Panc1 (cell line): Measurements from ENCODE around the gene NCAPG2. TPM values are rescaled to one million over a fixed set of nuclear protein-coding genes. Genes with fewer than 3 reads are reported as not detected.

Experiments used
- ATAC-seq: fragments of 200-7000 bp; cut with Tn5 transposase; 2 replicates; pipeline ENCODE4 v1.9.1; 2020; ENCODE audit warnings: mild to moderate bottlenecking, moderate library complexity
- BruUV-seq: library from RNA; stranded (reverse); fragments of 400-500 nt; replicated peaks from 2 replicates; lab custom pipeline; 2021; lab: Mats Ljungman, UMichigan
- CTCF ChIA-PET: fragments of 300-600 bp; sonication (Branson Sonifier 250); formaldehyde crosslinking; loops from one replicate; lab custom pipeline; 2022; ENCODE audit warnings: antibody characterized with exemption; lab: Charles Lee
- POLR2A ChIA-PET: fragments of 300-600 bp; sonication (Branson Sonifier 250); formaldehyde crosslinking; loops from one replicate; lab custom pipeline; 2022; ENCODE audit warnings: antibody characterized with exemption; lab: Charles Lee
- DNase-seq: peaks from one replicate; pipeline ENCODE4 v3.0.0-alpha.2; 2010; ENCODE audit warnings: low read depth, low spot score
- H3K27ac ChIP-seq: 2 replicates; pipeline ENCODE4 v1.5.1; 2011; ENCODE audit warnings: mild to moderate bottlenecking, low read length, inconsistent platforms
- H3K27me3 ChIP-seq: fragments of 200-500 bp; sonication (Bioruptor generic); 2 replicates; pipeline ENCODE4 v1.6.0; 2014; ENCODE audit warnings: low read length, inconsistent platforms; ENCODE audit not compliant: control insufficient read depth, insufficient read depth
- H3K36me3 ChIP-seq: fragments of 200-500 bp; sonication (Bioruptor generic); 2 replicates; pipeline ENCODE4 v1.5.1; 2014; ENCODE audit warnings: inconsistent platforms, mild to moderate bottlenecking, low read length, moderate library complexity; ENCODE audit not compliant: control insufficient read depth, insufficient read depth
- H3K4me1 ChIP-seq: 2 replicates; pipeline ENCODE4 v1.5.1; 2011; ENCODE audit warnings: inconsistent platforms, mild to moderate bottlenecking, low read length, moderate library complexity; ENCODE audit not compliant: control insufficient read depth, insufficient read depth
- H3K4me3 ChIP-seq, 2 experiments: 2 replicates each; pipeline ENCODE4 v1.5.1; 2011 to 2012; ENCODE audit warnings: low read depth in 2 of 2, low read length in 2 of 2, mild to moderate bottlenecking in 2 of 2, inconsistent platforms in 1 of 2, moderate library complexity in 1 of 2
- H3K9me3 ChIP-seq: fragments of 200-500 bp; sonication (Bioruptor generic); 2 replicates; pipeline ENCODE4 v1.5.1; 2014; ENCODE audit warnings: low read depth, mild to moderate bottlenecking, inconsistent platforms, low read length, moderate library complexity; ENCODE audit not compliant: control insufficient read depth, insufficient read depth
- POLR2AphosphoS5 ChIP-seq: IDR thresholded peaks from 2 replicates; pipeline ENCODE4 v1.6.1; 2012; ENCODE audit warnings: mild to moderate bottlenecking, low read depth, low read length, moderate library complexity
- REST ChIP-seq, 2 experiments: IDR thresholded peaks; 2 replicates each; pipeline ENCODE4 v1.6.1; 2011 to 2012; ENCODE audit warnings: low read depth in 2 of 2, control low read depth in 1 of 2, low read length in 1 of 2, mild to moderate bottlenecking in 1 of 2, moderate library complexity in 1 of 2; ENCODE audit not compliant: insufficient read depth in 1 of 2
- SIN3A ChIP-seq: IDR thresholded peaks from 2 replicates; pipeline ENCODE4 v1.6.1; 2012; ENCODE audit warnings: low read depth, mild to moderate bottlenecking, low read length, moderate library complexity, borderline replicate concordance; ENCODE audit not compliant: insufficient read depth
- TCF7L2 ChIP-seq: IDR thresholded peaks from 2 replicates; pipeline ENCODE4 v1.6.1; 2011; ENCODE audit warnings: mild to moderate bottlenecking, low read depth, low read length, inconsistent platforms
- in situ Hi-C: cut with HindIII; loops from 2 replicates; pipeline ENCODE4 v1.10.0; 2016; ENCODE audit warnings: low sequenced_read_pairs, low pct_unique_long_range_greater_than_20kb
- intact Hi-C: fragments of 100-400 bp; cut with micrococcal nuclease; formaldehyde crosslinking; loops from one replicate; pipeline ENCODE4 v1.10.0; 2022; ENCODE audit not compliant: unreplicated experiment
- total RNA-seq: library from RNA; stranded (reverse); gene quantifications from one replicate; pipeline ENCODE4 v1.2.1, GENCODE V29; 2021; ENCODE audit not compliant: unreplicated experiment
- TF ChIP-seq, protein P1 (sequence below): fragments of 450-650 bp; IDR thresholded peaks from 2 replicates; pipeline ENCODE4 v1.5.1; 2017; ENCODE audit warnings: mild to moderate bottlenecking

Gene NCAPG2
- total RNA-seq, 1 experiment from 2014 or later = 81.4 TPM

- intact Hi-C loops (no loop called here), in situ Hi-C loops (no loop called here)
- H3K4me1 ChIP-seq = no peaks in the 10 kb centered on the region
- no peaks in the 10 kb centered on the region for H3K27me3 ChIP-seq
- no peak for ATAC-seq
- DNase-seq = no peak
- BruUV-seq = no TSS peak
- POLR2A ChIA-PET = no interaction called here
- TF ChIP-seq TCF7L2 (no peak), REST (IDR thresholded peaks at IDR 0.05; ENCODE audit: insufficient read depth in 1 of 2, low read depth in 2 of 2, low read length in 1 of 2) (no peak), SIN3A (no peak), POLR2AphosphoS5 (no peak)
- TF ChIP-seq, protein P1, sequence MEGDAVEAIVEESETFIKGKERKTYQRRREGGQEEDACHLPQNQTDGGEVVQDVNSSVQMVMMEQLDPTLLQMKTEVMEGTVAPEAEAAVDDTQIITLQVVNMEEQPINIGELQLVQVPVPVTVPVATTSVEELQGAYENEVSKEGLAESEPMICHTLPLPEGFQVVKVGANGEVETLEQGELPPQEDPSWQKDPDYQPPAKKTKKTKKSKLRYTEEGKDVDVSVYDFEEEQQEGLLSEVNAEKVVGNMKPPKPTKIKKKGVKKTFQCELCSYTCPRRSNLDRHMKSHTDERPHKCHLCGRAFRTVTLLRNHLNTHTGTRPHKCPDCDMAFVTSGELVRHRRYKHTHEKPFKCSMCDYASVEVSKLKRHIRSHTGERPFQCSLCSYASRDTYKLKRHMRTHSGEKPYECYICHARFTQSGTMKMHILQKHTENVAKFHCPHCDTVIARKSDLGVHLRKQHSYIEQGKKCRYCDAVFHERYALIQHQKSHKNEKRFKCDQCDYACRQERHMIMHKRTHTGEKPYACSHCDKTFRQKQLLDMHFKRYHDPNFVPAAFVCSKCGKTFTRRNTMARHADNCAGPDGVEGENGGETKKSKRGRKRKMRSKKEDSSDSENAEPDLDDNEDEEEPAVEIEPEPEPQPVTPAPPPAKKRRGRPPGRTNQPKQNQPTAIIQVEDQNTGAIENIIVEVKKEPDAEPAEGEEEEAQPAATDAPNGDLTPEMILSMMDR = no peak
- H3K27ac ChIP-seq = no peak overlapping the region
- H3K4me3 ChIP-seq = no peak overlapping the region
- no peaks in the 10 kb centered on the region for H3K9me3 ChIP-seq
- no peaks in the 10 kb centered on the region for H3K36me3 ChIP-seq
- CTCF ChIA-PET = no interaction called here
Observed at GRCh38 chr7:158620418-158620817, 84.2 kb downstream of the NCAPG2 start.

GRCh38 chr7:158618745-158619140, 85.9 kb downstream of the NCAPG2 start:
- BruUV-seq = no TSS peak
- Histone ChIP-seq H3K36me3 (no peaks in the 10 kb centered on the region), H3K4me3 (no peak overlapping the region), H3K27me3 (no peaks in the 10 kb centered on the region), H3K27ac (no peak overlapping the region), H3K4me1 (no peaks in the 10 kb centered on the region), H3K9me3 (no peaks in the 10 kb centered on the region)
- no peak for TF ChIP-seq REST (IDR thresholded peaks at IDR 0.05; ENCODE audit: insufficient read depth in 1 of 2, low read depth in 2 of 2, low read length in 1 of 2)
- TF ChIP-seq POLR2AphosphoS5 = no peak
- TF ChIP-seq, protein P1 = no peak
- no peak for TF ChIP-seq SIN3A
- no peak for TF ChIP-seq TCF7L2
- ChIA-PET POLR2A (no interaction called here), CTCF (no interaction called here)
- ATAC-seq (no peak), DNase-seq (no peak)
- in situ Hi-C loops (no loop called here), intact Hi-C loops (no loop called here)
